Inferior parietal cortex (tissue), 1 donor: ENCODE results near the gene CDK5RAP2.
"Not testable (repeated sequence)": the region's sequence is repeated elsewhere in the genome, so short reads cannot be mapped to it uniquely, and the experiment has no call there.

ENCODE experiments used
- DNase-seq: peaks from one replicate; pipeline ENCODE4 v3.0.0-alpha.2; 2016; ENCODE audit errors: extremely low spot score

CDK5RAP2 gene

GRCh38 chr9:120515481-120515880 lies 64.5 kb downstream of the CDK5RAP2 start:
- not testable (repeated sequence) for DNase-seq

- DNase-seq, result no peak
Measured at GRCh38 chr9:120514405-120514804, 65.6 kb downstream of the CDK5RAP2 start.

GRCh38 chr9:120513825-120514396 lies 66.1 kb downstream of the CDK5RAP2 start:
- DNase-seq, result no peak

- DNase-seq, result no peak
Measured at GRCh38 chr9:120510816-120511215, 69.2 kb downstream of the CDK5RAP2 start.

DNA sequence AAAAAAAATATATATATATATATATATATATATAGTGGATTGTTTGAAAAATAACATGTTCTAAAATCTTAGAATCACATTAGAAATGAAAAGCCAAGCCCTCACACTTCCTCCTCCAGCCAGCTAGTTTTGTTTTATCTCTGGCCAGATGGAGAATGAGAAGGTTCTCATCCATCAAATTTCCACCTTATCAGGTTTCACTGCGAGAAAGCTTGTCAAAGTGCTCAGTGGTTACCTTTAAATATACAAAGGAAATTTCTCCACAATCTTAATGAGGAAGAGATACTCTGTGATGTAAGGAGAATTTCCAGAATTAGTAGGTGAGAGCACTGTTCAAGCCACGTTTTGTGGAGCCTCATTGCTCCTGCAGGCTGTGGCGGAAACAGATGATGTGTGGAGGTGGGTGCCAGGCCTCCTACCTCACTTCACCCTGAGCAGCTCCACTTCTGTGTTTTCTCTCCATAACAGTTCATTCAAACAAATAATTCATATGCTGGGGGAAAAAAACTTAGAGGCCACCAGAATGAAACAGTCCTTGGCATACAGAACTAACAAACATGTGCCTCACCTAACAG lies 71.9 kb downstream of the CDK5RAP2 start:
- peak; percentile 36 for DNase-seq

- DNase-seq, result no peak
Measured at GRCh38 chr9:120505186-120505585, 74.8 kb downstream of the CDK5RAP2 start.

DNA sequence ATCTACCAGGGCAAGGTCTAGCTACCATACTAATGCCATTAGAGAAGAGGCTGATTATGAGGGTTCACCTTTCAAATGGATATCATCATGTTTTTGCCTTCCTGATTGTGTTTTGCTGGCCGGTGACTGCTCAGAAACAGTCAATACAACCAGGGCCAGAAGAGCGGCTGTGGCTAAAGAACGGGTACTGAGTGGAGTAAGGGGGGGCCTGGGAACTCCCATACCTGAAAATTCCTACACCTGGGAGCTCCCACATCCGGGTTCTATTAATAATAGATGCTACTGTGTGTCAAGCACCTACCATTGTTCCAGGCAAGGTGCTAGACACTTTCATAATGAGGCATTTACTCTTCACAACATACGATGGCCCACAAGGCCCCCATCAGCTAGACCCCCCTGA lies 79.2 kb downstream of the CDK5RAP2 start:
- no peak for DNase-seq

DNA sequence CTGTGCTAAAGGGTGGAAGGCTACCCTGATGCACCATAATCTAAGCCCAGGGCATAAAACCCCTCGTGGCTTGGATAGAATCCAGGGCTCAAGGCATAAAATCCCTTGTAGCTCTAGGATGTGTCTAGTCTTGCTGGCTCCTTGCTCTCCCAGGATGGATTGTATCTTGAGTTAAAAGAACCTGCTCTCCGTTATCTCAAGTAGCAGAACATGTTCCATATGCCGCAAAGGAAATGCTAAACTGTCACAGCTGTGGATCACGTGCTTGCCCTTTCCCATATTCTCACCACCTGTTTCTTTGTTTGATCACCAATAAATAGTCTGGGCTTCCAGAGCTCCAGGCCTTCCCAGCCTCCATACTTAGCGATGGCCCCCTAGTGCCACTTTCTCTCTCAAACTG lies 82.1 kb downstream of the CDK5RAP2 start:
- DNase-seq, result not testable (repeated sequence)

DNA sequence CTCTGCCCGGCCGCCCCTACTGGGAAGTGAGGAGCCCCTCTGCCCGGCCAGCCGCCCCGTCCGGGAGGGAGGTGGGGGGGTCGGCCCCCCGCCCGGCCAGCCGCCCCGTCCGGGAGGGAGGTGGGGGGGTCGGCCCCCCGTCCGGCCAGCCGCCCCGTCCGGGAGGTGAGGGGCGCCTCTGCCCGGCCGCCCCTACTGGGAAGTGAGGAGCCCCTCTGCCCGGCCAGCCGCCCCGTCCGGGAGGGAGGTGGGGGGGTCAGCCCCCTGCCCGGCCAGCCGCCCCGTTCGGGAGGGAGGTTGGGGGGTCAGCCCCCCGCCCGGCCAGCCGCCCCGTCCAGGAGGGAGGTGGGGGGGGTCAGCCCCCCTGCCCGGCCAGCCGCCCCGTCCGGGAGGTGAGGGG lies 83.5 kb downstream of the CDK5RAP2 start:
- not testable (repeated sequence) for DNase-seq

GRCh38 chr9:120490888-120491595 lies 88.9 kb downstream of the CDK5RAP2 start:
- DNase-seq, result no peak

- no peak for DNase-seq
Measured at GRCh38 chr9:120486835-120487234, 93.1 kb downstream of the CDK5RAP2 start.

- no peak for DNase-seq
Measured at GRCh38 chr9:120486347-120486746, 93.6 kb downstream of the CDK5RAP2 start.

DNA sequence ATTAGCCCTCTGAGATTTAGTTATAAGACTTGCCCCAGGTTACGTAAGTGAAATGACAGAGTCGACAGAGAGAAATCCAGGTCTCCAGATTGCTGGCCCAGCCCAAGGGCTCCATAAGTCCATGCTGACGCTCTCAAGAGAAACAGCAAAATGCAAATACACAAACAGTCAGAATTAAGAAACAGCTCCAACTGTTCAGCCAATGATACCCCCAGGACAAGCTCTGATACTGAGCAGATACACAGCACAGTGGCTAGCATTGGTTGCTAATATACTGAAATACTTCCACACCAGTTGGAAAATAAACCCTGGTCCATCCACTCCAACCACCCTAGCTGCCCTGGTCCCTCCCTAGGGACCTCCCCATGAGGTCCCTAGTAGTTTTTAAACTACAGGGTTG lies 94.2 kb downstream of the CDK5RAP2 start:
- no peak for DNase-seq

DNA sequence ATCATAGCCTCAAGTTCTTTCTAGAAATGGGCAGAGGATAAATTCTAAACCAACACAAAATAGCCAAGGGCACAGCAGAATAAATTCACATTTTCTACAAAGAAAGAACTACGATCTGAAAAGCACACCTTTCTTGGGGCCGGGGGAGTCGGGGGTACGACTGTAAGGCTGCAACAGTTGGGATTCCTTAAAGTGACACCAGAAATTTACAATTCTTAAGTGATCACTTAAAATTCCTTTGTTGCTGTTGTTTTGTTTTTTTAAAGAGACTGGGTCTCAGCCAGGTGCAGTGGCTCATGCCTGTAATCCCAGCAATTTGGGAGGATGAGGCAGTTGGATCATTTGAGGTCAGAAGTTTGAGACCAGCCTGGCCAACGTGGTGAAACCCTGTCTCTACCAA lies 95.8 kb downstream of the CDK5RAP2 start:
- DNase-seq, result no peak

DNA sequence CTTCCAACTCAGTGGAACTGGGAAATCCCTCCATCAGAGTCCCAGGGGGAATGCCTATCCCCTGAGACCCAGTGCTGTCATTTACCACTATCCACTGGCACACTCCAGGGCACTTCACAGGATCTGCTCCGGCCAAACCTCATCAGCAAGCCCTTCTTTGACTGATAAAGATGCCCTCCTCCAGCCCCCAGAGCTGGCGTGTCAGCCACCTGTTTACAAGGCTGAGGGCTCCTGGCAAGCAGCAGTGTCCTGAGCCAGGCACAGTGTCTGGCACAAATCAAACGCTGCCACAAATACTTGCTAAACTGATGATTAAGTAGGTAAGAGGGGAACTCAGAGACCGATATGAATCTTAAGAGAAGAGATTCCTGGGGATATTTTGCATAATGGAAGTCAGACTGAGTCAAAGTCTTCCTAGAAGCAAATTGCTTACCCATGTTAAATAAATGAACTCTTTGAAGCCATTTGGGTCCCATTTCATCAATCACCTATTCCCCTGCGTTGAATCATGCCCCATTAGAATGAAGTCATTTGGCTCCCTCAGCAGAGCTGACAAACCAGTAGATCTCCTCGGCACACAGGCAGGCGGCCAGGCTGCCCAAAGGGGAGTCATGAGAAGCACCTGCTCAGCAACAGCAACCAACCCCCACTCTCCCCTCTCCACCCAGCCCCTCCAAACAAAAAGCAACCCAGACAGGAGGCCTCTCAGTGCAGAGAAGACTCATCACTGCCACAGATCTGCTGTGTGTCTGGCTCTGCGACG lies 97.4 kb downstream of the CDK5RAP2 start:
- DNase-seq, result no peak

DNA sequence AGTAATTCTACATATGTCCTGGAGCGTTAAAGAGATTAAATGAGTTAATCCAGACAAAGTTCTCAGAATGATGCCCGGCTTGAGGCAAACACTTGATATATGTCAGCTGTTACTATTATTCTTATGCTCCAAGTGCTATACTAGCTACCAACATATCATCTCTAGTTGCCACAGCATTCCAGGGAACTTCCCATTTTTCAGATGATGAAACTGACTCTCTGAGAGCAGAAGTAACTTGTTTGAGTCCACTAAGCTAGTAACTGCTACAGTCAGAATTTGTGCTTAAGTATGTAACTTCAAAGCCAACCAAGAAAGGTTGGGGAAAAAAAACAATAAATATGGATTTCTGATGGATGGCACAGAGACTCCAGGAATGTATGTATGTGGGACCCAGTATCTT lies 98.1 kb downstream of the CDK5RAP2 start:
- DNase-seq, result no peak

GRCh38 chr9:120481248-120481647 lies 98.7 kb downstream of the CDK5RAP2 start:
- no peak for DNase-seq

- DNase-seq, result no peak
Measured at GRCh38 chr9:120480707-120481106, 99.3 kb downstream of the CDK5RAP2 start.

DNA sequence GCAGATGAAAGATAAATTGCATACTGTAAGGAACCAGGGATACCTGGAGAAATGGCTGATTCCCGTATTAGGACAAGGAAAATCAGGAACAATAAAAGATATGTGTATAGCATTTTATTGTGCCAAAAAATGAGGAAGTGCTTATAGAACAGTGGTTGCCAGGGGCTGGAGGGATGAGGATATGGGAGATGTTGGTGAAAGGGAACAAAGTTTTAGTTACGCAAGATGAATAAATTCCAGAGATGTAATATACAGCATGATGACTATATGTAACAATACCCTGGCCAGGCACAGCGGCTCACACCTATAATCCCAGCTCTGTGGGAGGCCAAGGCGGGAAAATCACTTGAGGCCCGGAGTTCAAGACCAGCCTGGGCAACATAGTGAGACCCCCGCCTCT lies 101.8 kb downstream of the CDK5RAP2 start:
- no peak for DNase-seq

DNA sequence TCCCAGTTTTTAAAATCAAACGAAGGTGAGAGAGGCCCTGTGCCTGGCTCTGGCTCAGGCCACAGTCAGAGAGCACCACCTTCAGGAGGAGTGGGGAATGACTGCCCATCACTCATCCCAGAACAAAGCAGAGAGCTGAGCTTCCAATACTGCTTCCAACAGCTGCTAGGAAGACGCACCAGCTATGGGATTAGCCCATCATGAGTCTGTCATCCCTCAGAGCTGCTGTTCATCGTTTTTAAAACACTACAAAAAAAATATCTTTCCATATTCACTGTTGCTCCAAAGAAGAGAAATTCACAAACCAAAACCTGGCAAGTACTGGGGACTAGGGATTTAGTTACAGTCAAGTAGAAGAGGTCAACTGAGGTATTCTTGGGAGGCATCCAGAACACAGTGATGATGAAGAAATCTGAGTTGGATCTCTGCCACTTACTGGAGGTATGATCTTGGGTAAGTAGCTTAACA lies 102.4 kb downstream of the CDK5RAP2 start:
- peak; percentile 79 for DNase-seq

- DNase-seq, result no peak
Measured at GRCh38 chr9:120475341-120475740, 104.6 kb downstream of the CDK5RAP2 start.

DNA sequence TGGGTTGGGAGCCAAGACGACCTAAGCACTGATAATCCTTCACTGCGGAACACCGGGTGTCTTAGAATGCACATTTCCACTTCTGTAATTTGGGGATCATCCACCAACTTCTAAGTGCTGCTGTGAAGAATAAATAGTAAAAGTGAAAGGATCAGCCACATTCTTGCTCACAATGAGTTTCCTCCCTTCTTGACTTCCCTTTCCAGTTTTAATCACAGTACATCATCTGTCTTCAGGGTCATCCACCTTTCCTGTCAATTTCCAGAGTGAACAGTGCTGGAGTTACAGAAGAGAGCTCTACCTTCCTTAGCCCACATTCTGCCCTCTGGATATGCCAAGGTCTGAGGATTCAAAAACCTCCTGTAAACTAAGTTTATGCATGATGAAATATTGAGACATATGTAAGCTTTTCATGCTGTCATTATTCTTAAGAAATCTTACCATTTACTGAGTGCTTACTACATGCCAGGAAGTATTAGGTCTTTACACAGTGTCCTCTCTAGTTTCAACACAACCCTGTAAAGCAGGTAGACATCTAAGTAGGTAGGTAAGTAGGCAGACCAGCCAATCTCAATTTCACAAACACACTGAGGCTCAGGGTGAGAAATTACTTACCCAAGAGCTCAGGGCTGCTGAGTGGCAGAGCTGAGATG lies 105.2 kb downstream of the CDK5RAP2 start:
- no peak for DNase-seq
